HG02623 (cell line): ENCODE measurements around the gene IL17C.
"Not testable (repeated sequence)": the region's sequence is repeated elsewhere in the genome, so short reads cannot be mapped to it uniquely, and the experiment has no call there.

ENCODE experiments used
- ATAC-seq: cut with Tn5 transposase; IDR thresholded peaks from one replicate; pipeline ENCODE4 v1.9.1; 2021; ENCODE audit warnings: moderate library complexity; ENCODE audit not compliant: unreplicated experiment

Gene IL17C

DNA sequence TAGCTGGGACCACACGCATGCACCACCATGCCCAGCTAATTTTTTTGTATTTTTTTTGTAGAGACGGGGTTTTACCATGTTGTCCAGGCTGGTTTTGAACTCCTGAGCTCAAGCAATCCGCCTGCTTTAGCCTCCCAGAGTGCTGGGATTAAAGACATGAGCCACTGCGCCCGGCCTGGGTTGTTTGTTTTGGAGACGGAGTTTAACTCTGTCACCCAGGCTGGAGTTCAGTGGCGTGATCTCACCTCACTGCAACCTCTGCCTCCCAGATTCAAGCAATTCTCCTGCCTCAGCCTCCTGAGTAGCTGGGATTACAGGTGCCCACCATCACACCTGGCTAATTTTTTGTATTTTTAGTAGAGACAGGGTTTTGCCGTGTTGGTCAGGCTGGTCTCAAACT is 28.9 kb upstream of the IL17C start:
- not testable (repeated sequence) for ATAC-seq

GRCh38 chr16:88610080-88610479 is 28.3 kb upstream of the IL17C start:
- no peak for ATAC-seq

DNA sequence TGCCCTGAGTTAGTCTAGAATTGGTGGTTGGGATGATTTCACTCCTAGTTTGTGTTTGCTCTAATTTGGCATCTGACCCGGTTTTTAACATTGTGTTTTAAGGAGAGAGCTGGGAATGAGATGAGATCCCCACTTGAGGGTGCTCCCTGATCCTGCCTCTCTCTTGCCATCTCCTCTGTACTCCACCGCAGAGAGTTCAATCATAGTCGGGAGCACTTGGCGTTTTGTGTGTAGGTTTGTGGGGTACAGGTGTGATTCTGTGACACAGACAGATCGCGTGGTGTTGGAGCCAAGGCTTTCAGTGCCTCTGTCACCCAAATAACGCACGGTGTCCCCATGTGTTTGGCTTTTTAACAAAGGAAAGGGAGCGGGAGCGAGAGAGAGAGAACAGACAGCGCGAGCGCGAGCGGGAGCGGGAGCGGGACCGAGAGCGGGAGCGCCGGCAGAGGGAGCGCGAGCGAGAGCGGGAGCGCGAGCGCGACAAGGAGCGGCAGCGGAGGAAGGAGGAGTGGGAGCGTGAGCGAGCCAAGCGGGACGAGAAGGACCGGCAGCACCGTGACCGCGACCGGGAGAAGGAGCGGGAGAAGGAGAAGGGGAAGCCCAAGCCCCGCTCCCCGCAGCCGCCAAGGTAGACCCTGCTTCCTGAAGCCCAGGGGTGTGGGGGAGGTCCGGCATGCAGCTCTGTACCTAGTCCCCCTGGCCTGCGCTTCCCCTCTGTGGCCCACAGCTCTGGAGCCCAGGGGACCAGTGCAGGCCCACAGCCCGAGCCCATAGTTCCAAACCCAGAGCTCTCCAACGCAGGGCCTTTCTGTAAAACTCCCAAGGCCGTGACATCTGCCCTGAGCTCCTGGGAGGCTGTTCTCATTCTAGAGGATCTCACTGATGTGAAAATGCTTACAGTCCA is 27.2 kb upstream of the IL17C start:
- ATAC-seq = no peak

GRCh38 chr16:88613293-88613692 is 25.1 kb upstream of the IL17C start:
- ATAC-seq = no peak

DNA sequence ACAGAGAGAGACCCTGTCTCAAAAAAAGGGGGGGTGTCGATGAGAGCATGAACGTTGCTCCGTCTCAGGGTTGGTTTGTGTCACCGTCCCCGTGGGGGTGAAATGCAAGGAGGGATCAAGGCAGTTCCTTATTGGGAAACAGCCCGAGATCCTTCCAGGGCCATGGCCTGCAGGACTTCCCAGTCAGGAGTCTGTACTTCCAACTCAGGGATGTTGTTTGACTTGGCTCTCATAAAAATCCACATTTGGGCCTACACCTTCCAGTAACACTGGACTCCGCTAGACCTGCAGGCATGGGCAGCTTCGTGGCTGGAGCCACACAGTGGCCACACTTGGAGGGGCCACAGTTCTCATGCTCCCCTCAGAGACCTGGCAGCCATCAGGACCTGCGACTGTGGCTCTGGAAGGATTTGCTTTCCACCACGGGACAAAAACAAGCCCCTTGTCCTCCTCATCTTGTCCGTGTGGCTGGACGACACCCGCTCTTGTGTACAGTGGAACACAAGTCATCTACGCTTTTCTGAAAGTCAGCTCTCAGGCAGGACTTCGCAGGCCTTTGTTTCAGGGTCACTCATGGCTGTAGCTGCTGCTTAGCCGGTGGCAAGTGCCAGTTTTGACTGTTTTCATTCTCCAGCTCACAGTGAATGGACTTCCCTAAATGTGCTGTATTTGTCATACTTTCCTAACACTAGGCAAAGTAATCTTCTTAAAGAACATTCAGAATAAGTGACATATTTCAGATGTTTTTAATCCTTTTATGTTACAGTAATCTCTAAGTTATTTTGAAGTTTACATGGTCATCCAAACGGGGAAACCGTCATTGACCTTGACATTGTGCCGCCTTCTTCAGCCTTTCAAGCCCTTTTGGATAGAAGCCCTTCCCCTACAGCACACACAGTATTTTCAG is 24.2 kb upstream of the IL17C start:
- ATAC-seq = no peak

- no peak for ATAC-seq
Measured at GRCh38 chr16:88614818-88615580, 23.4 kb upstream of the IL17C start.

DNA sequence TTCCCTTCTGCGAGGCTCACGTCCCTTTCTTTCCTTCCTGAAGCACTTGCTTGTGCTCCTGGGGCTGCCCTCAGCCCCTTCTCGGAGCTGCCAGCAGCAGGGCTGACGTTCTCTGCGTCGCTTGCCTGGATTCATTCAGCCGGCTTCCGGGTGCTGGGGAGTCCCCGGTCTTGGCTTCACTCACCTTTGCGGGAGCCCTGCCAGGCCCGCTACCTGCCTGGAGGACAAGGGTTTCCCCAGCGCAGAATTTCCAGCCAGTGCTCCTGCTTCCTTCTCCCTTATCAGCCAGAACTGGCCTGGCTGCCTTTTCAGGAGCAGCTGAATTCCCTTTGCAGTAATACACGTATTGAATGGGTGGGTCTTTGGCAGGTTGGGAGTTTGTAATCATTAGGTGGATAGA is 22.1 kb upstream of the IL17C start:
- no peak for ATAC-seq

DNA sequence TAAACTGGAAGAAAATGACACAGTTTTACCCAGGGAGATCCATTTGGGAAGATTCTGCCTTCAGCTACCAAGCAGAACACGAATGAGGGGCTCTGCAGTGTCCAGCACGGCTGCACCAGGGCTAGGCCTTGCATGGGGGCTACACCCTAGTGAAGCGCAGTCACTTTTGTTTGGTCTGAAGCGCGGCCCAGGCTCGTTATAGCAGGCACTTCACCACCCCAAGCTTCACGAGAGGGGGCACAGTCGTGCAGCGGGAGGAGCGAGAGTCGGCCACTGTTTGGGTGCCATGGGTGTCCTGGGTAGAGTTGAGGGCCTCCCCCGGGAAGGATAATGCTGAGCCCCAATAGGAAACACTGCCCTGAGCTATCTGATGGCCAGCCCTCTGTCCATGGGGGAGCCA is 21.6 kb upstream of the IL17C start:
- ATAC-seq = no peak

DNA sequence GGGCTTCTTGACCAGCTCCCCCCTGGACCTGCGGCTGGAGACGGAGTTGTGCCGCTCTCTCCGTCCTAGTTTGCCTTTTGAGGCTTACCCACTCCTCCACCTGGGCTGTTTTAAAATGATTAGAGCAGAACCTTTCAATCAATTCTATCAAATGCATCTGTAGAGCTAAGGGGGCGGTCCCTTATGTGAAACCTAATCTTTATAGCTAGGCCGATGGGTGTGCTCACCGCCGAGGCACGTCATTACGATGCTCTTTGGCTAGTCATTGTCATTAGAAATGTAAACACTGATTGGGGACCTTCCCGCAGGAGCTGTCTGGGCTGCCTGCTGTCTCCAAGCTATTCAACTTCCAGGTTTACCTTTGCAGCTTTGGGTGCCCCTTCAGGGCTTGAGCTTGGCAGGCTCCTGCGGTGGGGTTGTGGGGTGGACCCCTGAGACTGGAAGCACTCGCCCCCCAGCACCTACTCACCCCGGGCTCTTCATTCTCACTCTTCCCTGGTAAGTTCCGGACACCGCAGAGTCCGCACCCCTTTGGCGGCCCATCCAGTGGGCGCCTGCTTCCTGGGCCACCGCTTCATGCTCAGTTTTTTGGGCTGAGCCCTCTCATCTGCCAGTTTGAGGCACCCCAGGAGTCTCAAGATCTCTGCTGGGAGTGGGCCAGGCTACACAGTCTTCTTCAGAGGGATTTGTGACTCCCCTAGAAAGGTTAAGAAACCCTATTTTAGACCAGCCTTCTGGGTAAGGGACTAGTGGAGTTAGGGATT is 20.9 kb upstream of the IL17C start:
- no peak for ATAC-seq

- no peak for ATAC-seq
Measured at GRCh38 chr16:88618182-88618955, 20.0 kb upstream of the IL17C start.

DNA sequence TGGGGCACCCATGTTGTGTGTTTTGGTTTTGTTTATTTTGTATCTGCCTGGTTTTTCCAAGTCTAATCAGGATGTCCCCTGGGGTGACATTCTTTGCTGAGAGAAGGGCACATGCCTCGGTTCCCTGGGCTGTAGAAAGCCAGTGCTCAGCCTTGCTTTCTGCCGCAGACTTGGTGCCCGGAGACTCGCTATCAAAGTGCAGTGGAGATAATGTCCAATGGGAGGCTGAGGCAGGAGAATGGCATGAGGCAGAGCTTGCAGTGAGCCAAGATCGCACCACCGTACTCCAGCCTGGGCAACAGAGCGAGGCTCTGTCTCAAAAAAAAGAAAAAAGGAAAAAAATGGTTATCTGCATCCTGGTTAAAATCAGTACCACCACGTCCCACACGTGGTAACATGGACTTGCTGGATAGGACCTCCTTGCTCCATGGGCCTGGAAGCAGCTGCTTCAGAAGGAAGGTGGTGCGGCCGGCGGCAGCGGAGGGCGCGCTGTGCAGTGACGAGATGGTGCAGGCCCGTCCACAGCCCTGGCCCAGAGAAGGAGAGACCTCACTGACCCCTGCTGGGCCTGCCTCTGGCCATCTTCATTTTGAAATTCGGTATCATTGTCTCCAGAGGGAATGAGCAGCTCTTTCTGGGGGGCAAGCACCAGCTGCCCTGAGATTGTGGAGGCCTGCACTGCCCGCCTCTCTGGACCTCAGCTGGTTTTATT is 19.3 kb upstream of the IL17C start:
- no peak for ATAC-seq

- no peak for ATAC-seq
Measured at GRCh38 chr16:88619859-88620815, 18.2 kb upstream of the IL17C start.

DNA sequence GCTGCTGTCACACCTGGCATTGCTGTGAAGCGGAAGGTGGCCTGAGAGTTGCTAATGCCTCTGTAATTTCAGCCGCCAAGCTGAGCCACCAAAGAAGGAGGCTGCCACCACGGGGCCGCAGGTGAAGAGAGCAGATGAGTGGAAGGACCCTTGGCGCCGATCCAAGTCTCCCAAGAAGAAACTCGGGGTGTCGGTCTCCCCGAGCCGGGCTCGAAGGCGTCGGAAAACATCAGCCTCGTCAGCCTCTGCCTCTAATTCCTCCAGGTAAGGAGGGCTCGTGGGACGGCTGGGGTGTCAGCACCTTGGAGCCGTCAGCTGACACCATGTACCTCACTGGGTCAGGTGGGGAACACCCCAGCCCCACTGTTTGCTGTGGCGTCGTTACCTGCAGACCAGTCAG is 16.2 kb upstream of the IL17C start:
- ATAC-seq = no peak

GRCh38 chr16:88622866-88623265 is 15.5 kb upstream of the IL17C start:
- ATAC-seq = no peak

DNA sequence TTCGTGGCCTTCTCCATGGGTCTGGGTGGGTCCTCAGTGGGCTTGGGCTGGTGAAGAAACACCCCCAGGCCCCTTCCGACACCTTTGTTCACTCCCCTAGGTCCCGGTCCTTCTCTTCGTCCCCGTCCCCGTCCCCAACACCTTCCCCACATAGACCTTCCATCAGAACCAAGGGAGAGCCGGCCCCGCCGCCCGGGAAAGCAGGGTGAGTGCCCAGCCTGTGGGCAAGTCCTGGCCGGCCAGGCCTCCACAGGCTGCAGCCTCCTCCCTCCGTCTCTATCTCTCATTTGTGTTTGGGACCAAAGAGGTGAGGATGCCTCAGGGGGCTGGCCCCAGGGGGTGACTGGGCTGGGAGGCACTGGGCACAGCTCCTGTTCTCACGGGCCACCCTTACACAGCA is 14.5 kb upstream of the IL17C start:
- ATAC-seq = no peak

GRCh38 chr16:88624481-88624880 is 13.9 kb upstream of the IL17C start:
- no peak for ATAC-seq

- ATAC-seq = no peak
Measured at GRCh38 chr16:88624977-88625576, 13.3 kb upstream of the IL17C start.
